Raji (cell line): ENCODE results near the gene TNFRSF1B.

ENCODE experiments used
- POLR2A ChIP-seq: IDR thresholded peaks from 2 replicates; pipeline ENCODE4 v1.6.1; 2011; ENCODE audit warnings: low read depth, low read length, control low read depth; ENCODE audit not compliant: insufficient read depth

TNFRSF1B gene

GRCh38 chr1:12161662-12162458, 4.9 kb upstream of the TNFRSF1B start:
- TF ChIP-seq POLR2A: peak; percentile 41; the same call in 1 of the 2 replicates

DNA sequence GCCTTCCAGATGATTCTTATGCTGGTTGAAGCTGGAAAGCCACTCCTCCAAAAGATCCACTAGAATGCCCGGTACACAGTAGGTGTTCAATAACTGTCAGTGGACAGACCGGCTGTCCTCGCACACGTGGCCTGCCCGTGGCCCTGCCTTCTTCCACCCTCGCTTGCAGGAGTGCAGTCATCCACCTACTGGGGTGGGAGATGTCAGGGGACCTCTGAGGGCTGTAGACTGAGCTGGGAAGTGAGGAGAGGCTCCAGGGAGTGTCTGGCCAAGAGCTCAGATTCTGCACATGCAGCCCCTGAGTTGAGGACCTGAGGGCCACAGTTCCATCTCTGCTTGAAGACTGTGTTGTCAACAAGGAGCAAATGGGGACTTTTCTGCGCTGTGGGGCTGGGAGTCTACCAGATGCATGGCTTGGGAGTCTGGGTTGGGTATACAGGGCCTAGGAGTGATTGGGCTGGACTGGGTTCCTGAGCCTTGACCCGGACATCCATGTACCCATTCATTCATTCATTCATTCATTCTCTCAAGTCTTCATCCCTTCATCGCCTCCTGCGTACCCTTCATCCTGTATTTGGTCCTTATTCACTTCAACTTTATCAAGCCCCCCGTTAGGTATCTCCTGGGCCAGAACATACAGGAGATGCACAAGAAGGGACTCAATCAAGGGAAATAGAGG, 4.2 kb upstream of the TNFRSF1B start:
- TF ChIP-seq POLR2A: no peak

DNA sequence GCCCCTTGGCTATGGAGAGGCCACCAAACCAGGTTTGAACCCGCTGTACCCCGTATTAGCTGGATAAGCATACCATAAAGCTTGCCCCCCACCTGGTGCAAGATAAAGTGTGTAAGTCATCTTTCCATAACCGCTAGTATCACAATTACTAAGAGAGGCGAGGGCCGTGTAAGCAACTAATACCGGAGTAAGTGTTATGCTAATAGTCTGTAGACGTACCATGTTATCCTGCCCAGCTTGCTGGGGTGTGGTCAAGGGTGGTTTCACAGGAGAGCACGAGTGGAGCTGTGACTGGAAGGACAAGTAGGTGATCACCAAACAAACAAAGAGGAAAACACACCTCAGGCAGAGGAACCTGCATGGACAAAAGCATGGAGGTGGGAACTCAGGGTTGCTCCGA, 3.6 kb upstream of the TNFRSF1B start:
- no peak for TF ChIP-seq POLR2A

- TF ChIP-seq POLR2A: no peak
Measured at GRCh38 chr1:12164210-12164609, 2.6 kb upstream of the TNFRSF1B start.

DNA sequence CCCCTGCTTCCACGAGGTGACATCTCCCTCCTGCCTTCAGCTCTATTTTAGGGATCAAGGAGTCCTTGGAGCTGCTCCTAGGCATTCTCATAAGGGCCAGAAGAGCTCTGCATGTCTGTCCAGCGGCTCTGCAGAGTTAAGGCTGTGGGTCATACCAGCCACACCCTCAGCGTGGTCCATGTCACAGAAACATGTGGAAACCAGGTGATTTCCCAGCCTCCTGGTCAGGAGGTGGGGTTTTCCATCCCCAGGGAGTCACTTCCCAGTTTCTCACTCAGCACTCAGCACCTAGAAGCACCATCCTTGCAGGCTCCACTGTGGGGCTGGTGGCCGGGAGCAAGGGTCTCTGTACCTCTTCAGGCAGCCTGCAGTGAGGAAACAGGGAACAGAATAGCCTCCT, 1.4 kb upstream of the TNFRSF1B start:
- TF ChIP-seq POLR2A: no peak

DNA sequence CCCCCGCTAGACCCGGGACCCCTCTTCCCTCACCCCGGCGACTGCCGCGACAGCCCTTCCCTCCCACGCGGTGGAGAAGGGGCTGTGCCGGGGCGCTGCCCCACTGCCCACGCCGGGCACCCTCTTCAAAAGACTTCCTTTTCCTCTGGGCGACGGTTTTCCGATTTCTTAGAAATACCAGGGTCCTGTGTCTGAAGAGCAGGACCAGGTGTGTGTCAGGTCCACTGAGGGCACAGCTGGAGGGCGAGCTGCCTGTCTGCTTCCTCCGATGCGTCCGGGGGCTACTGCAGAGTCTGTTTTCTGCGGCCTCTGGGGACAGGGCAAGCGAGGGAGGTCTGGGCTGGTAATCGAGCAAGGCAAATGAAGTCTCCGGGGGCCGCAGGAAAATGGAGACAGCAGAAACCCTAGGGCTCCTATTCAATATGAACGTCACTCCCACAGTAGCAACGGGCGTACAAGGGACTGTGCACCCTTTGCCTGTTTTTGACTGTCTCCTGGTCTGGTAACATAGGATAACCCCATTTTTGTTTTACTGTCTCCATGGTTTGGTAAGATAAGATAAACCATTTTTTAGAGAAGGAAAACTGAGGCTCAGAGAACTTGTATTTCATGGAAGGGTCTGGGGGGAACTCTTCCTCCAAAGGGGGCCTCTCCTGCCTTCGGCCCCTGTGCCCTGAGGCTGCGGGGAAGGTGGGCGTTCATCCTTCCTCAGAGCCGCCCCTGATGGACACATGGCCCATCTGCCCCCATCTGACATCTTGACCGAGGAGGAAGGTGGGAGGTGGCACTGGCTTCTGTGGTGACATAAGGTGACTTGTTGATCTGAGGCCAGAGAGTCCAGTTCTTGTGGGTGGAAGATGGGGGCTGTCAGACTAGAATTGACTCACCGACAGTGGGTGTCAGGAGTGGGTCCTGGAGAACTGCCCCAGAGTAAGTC, 970 bp downstream of the TNFRSF1B start:
- TF ChIP-seq POLR2A: no peak

GRCh38 chr1:12168451-12169160, 1.8 kb downstream of the TNFRSF1B start:
- no peak for TF ChIP-seq POLR2A

GRCh38 chr1:12169442-12170135, 2.8 kb downstream of the TNFRSF1B start:
- no peak for TF ChIP-seq POLR2A

DNA sequence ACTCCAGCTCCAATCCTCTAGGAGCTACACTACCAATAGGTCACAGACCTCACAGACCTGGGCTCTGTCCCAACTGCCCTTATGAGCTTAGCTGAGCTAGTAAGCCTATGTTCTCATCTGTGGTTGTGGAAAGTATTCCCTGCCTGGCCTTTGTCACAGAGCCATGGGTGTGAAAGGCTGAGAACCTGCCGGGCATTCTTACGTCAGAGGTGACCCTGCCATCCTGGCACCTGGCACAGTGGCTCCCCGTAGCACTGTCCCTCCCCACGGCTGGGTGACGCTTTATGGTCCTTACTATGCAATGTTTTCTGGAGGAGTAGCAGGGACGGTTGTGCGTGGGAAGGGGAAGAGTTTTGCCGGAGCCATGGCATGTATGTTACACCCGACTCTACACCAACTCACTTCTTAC, 3.5 kb downstream of the TNFRSF1B start:
- TF ChIP-seq POLR2A: no peak

DNA sequence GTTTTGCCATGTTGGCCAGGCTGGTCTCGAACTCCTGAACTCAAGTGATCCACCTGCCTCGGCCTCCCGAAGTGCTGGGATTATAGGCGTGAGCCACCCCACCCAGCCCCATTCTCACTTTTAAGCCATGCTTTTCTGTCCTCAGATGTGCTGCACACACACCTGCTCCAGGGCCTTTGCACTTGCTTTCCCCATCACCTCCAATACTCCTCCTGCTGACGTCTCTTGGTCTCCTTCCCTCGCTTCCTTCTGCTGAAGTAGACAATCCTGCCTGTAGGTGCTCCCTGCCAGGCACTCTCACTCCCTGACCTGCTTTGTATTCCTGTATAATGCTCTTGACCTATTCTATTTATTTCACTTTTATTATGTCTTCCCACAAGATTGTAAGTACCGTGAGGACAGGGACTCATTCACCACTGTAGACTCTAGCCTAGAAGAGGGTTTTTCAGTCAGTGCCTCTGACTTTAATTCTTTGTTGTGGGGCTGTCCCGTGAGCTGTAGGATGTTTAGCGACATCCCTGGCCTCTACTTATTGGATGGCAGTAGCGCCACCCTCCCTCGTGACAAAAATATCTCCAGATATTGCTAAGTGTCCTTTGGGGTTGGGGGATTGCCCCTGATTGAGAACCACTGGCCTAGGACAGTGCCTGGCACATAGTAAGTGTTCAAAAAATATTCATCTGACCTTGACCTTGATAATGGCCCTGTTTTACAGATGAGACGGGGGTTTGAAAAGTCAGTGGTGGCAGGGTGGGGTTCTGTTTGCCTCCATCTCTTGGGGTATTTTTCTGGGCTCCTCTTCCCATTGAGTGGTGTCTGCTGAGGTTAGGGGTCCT, 4.6 kb downstream of the TNFRSF1B start:
- TF ChIP-seq POLR2A: no peak

DNA sequence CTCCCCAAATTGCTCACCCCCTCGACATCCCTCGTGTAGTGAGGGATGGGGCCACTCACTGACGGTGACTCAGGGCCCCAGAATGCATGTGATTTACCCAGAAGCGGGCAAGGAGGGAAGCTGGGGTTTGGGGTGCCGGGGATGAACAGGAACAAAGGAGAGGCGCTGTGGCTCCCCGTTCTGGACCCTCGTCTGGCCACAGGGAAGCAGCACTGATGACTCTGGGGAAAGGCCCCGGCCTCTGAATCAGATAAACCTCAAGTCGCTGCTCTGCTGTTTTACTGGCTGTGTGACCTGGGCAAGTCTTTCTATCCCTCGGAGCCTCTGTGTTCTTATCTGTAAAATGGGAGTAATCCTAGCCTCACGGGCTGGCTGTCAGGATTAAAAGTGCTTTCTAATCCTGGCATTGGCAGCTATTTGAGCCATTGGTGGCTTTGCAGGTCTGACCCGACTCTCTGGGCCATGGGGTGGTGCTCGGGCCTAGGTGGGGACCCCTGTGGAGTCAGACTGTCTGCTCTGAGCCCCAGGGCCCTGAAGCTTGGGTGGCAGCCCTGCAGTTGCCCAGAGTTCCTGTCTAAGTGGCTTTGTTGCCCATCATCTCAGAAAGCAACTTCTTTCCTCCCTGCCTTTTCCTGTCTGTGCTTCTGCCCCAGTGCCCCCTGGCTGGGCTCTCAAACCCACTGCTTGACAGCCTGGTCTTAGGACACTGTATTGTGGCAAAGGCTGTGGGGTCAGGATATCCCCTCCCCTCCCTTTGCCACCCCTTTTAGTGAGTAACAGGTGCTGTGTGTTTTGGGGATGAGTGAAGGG, 5.5 kb downstream of the TNFRSF1B start:
- no peak for TF ChIP-seq POLR2A

- TF ChIP-seq POLR2A: no peak
Measured at GRCh38 chr1:12173041-12173509, 6.3 kb downstream of the TNFRSF1B start.

GRCh38 chr1:12173631-12174121, 6.9 kb downstream of the TNFRSF1B start:
- TF ChIP-seq POLR2A: no peak
